OCI-LY3 (cell line): ENCODE measurements around the gene COQ8A.

Source experiments
- H2AFZ ChIP-seq: fragments of 200-600, 300-600 bp; shearing (Covaris generic); 2 replicates; pipeline ENCODE4 v1.6.0; 2014; ENCODE audit warnings: antibody characterized with exemption, low read depth, low read length
- H3K27ac ChIP-seq: fragments of 200-600, 300-600 bp; sonication (generic); 2 replicates; pipeline ENCODE4 v1.5.1; 2014; ENCODE audit warnings: mild to moderate bottlenecking, low read length, moderate library complexity, mixed read lengths
- H3K27me3 ChIP-seq: fragments of 200-600, 300-600 bp; sonication (generic); 2 replicates; pipeline ENCODE4 v1.6.1; 2014; ENCODE audit warnings: low read depth, low read length, mixed read lengths
- H3K36me3 ChIP-seq: fragments of 200-600, 300-600 bp; sonication (generic); replicated peaks from 2 replicates; pipeline ENCODE3; 2014; ENCODE audit warnings: low read depth, low read length, mixed read lengths
- H3K4me1 ChIP-seq: fragments of 300-600, 200-600 bp; sonication (generic); 2 replicates; pipeline ENCODE4 v1.6.1; 2014; ENCODE audit warnings: low read length, mixed read lengths
- H3K4me2 ChIP-seq: fragments of 200-600, 300-600 bp; sonication (generic); 2 replicates; pipeline ENCODE4 v1.6.1; 2014; ENCODE audit warnings: low read length, mixed read lengths
- H3K4me3 ChIP-seq: fragments of 300-600, 200-600 bp; sonication (generic); 2 replicates; pipeline ENCODE4 v1.5.1; 2014; ENCODE audit warnings: antibody characterized with exemption, mild to moderate bottlenecking, low read length, moderate library complexity
- H3K79me2 ChIP-seq: fragments of 300-600, 200-600 bp; shearing (Covaris generic); 2 replicates; pipeline ENCODE4 v1.6.1; 2014; ENCODE audit warnings: mild to moderate bottlenecking, low read length, mixed read lengths
- H3K9ac ChIP-seq: fragments of 300-600, 200-600 bp; shearing (Covaris generic); 2 replicates; pipeline ENCODE4 v1.6.0; 2014; ENCODE audit warnings: mild to moderate bottlenecking, low read length, moderate library complexity
- H3K9me3 ChIP-seq: fragments of 200-600, 300-600 bp; shearing (Covaris generic); 2 replicates; pipeline ENCODE4 v1.6.1; 2014; ENCODE audit warnings: low read length, mixed read lengths; ENCODE audit not compliant: insufficient read depth
- H4K20me1 ChIP-seq: fragments of 200-600, 300-600 bp; sonication (generic); 2 replicates; pipeline ENCODE4 v1.6.1; 2016; ENCODE audit warnings: low read length, mixed read lengths; ENCODE audit not compliant: insufficient read depth
- EZH2phosphoT487 ChIP-seq: fragments of 200-600 bp; shearing (Covaris generic); IDR thresholded peaks from 2 replicates; pipeline ENCODE4 v1.6.1; 2018; ENCODE audit warnings: antibody characterized with exemption, mixed run types, low read depth
- TF ChIP-seq, protein P1 (sequence below): fragments of 200-600, 300-600 bp; sonication (generic); IDR thresholded peaks from 2 replicates; pipeline ENCODE4 v1.5.1; 2014; ENCODE audit warnings: antibody characterized with exemption, low read length, low read depth

Gene COQ8A

DNA sequence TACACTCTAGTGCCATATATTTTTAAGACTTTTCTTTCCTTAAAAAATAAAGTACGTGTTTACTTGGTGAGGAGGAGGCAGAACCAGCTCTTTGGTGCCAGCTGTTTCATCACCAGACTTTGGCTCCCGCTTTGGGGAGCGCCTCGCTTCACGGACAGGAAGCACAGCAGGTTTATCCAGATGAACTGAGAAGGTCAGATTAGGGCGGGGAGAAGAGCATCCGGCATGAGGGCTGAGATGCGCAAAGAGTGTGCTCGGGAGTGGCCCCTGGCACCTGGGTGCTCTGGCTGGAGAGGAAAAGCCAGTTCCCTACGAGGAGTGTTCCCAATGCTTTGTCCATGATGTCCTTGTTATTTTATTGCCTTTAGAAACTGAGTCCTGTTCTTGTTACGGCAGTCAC lies 44.5 kb upstream of the COQ8A start:
- H3K9ac ChIP-seq: no peak overlapping the region
- H3K27ac ChIP-seq: no peak overlapping the region
- TF ChIP-seq, protein P1, sequence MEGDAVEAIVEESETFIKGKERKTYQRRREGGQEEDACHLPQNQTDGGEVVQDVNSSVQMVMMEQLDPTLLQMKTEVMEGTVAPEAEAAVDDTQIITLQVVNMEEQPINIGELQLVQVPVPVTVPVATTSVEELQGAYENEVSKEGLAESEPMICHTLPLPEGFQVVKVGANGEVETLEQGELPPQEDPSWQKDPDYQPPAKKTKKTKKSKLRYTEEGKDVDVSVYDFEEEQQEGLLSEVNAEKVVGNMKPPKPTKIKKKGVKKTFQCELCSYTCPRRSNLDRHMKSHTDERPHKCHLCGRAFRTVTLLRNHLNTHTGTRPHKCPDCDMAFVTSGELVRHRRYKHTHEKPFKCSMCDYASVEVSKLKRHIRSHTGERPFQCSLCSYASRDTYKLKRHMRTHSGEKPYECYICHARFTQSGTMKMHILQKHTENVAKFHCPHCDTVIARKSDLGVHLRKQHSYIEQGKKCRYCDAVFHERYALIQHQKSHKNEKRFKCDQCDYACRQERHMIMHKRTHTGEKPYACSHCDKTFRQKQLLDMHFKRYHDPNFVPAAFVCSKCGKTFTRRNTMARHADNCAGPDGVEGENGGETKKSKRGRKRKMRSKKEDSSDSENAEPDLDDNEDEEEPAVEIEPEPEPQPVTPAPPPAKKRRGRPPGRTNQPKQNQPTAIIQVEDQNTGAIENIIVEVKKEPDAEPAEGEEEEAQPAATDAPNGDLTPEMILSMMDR: no peak
- TF ChIP-seq EZH2phosphoT487: no peak
- no peak overlapping the region for H3K4me3 ChIP-seq
- H3K4me1 ChIP-seq: no peaks in the 10 kb centered on the region
- no peaks in the 10 kb centered on the region for H3K9me3 ChIP-seq
- H3K36me3 ChIP-seq: no peaks in the 10 kb centered on the region
- no peak overlapping the region for H3K4me2 ChIP-seq
- H4K20me1 ChIP-seq: no peaks in the 10 kb centered on the region
- H3K27me3 ChIP-seq: no peaks in the 10 kb centered on the region
- H2AFZ ChIP-seq: no peak overlapping the region
- no peaks in the 10 kb centered on the region for H3K79me2 ChIP-seq

DNA sequence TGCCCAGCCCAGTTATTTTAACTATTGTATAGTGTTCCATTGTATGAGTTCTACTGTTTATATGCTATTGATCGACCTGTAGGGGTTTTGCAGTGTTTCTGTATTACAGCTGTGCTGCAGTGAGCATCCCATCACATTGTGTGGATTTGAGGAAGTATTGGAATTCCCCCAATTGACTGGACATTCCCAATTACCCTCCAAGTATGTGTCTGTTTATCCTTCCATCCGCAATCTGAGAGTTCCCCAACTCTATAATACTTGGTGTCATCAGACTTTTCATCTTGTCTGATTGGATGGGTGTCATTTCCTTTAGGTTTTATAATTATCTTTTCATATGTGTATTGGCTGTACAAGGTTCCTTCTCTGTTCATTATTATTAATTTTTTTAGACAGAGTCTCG lies 41.8 kb upstream of the COQ8A start:
- Histone ChIP-seq H3K27me3 (no peaks in the 10 kb centered on the region), H3K4me3 (no peak overlapping the region), H3K79me2 (no peaks in the 10 kb centered on the region), H3K4me2 (no peak overlapping the region), H3K9ac (no peak overlapping the region), H2AFZ (no peak overlapping the region), H3K27ac (no peak overlapping the region), H3K4me1 (no peaks in the 10 kb centered on the region), H3K9me3 (no peaks in the 10 kb centered on the region), H4K20me1 (no peaks in the 10 kb centered on the region), H3K36me3 (no peaks in the 10 kb centered on the region)
- TF ChIP-seq, protein P1: no peak
- no peak for TF ChIP-seq EZH2phosphoT487

DNA sequence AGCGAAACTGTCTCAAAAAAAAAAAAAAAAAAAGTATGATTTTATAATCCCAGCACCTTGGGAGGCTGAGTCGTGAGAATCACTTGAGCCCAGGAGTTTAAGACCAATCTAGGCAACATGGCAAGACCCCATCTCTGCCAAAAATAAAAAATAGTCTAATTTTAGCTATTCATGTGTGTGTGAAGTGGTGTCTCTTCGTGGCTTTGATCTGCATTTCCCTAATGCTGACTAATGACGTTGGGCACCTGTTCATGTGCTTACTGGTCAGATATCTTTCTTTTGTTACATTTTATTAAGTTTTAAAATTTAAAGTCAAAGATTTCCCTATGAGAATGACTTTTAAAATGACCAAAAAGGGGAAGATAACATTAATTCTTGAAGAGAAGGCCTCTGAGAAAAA lies 38.7 kb upstream of the COQ8A start:
- Histone ChIP-seq H4K20me1 (no peaks in the 10 kb centered on the region), H3K4me1 (no peaks in the 10 kb centered on the region), H3K4me3 (no peak overlapping the region), H3K27ac (no peak overlapping the region), H3K9me3 (no peaks in the 10 kb centered on the region), H2AFZ (no peak overlapping the region), H3K79me2 (no peaks in the 10 kb centered on the region), H3K27me3 (no peaks in the 10 kb centered on the region), H3K36me3 (no peaks in the 10 kb centered on the region), H3K4me2 (no peak overlapping the region), H3K9ac (no peak overlapping the region)
- TF ChIP-seq, protein P1: no peak

DNA sequence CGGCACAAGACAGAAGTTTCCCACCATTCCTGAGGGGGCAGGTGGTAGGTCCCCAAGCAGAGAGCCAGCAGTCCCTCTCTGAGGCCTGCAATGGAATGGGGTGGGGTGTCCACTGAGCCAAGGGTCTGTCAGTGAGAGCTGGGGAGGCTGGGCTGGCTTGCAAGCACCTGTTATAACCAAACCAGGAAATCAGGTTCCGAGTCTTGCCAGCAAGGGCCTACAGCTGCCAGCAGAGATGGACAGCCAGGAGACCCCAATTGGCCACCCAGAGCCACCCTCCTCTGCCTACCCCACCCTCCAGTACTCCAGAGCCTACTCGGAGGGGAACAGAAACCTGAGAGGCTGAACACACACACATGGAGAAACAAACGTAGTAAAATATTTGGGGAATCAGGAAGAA lies 37.5 kb upstream of the COQ8A start:
- Histone ChIP-seq H3K9ac (no peak overlapping the region), H3K27me3 (no peaks in the 10 kb centered on the region), H3K36me3 (no peaks in the 10 kb centered on the region), H4K20me1 (no peaks in the 10 kb centered on the region), H3K4me3 (no peak overlapping the region), H2AFZ (no peak overlapping the region), H3K4me1 (no peaks in the 10 kb centered on the region), H3K4me2 (no peak overlapping the region), H3K9me3 (no peaks in the 10 kb centered on the region), H3K79me2 (no peaks in the 10 kb centered on the region), H3K27ac (no peak overlapping the region)
- TF ChIP-seq, protein P1: no peak
- no peak for TF ChIP-seq EZH2phosphoT487
